Loucy (cell line): ENCODE measurements around the gene BEND7.

Experiments used
- CTCF ChIP-seq: fragments of 200-600 bp; sonication (generic); conservative IDR thresholded peaks from 2 replicates; pipeline ENCODE4 v1.5.1; 2014; ENCODE audit warnings: mild to moderate bottlenecking, antibody characterized with exemption, low read length
- EZH2phosphoT487 ChIP-seq: fragments of 200-600 bp; IDR thresholded peaks from 2 replicates; pipeline ENCODE4 v1.6.1; 2018; ENCODE audit warnings: antibody characterized with exemption, mild to moderate bottlenecking, moderate library complexity, borderline replicate concordance

DNA sequence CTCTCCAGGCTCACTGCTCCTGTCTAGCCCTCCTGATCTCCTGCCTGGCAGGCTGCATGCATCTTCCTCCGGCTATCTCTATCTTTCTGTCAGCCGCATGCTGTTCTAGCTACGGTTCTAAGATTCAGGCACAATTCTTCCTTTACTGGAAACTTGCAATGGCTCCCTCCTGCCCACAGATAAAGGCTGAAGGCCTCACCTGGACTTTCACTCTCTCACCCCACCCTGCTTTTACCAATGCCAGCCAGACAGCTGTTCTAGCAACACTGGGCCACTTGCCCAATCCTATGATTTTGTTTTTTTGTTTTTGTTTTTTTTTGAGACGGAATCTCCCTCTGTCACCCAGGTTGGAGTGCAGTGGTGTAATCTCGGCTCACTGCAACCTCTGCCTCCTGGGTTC, 38.3 kb downstream of the BEND7 start:
- TF ChIP-seq CTCF (no peak), EZH2phosphoT487 (no peak)
